Hypothalamus (tissue), 51 donors: ENCODE data around the gene COL27A1.
"Not testable (repeated sequence)": the region's sequence is repeated elsewhere in the genome, so short reads cannot be mapped to it uniquely, and the experiment has no call there.

Experiments
- DNase-seq, 51 donors: peaks; one replicate each; lab custom pipeline; 2025; lab: John Stamatoyannopoulos, UW

COL27A1 gene

GRCh38 chr9:114327749-114328148 is 172.4 kb downstream of the COL27A1 start:
- peak in 1 of 51 donors; percentile 32 for DNase-seq

GRCh38 chr9:114328357-114328820 is 173.1 kb downstream of the COL27A1 start:
- DNase-seq: not testable (repeated sequence)

- DNase-seq: not testable (repeated sequence)
These were observed 173.7 kb downstream of the COL27A1 start for GRCh38 chr9:114328937-114329624.

- DNase-seq: not testable (repeated sequence)
These were observed 174.3 kb downstream of the COL27A1 start, which contains the start of gene ORM2 for GRCh38 chr9:114329625-114330022. Gene ORM2 (plus strand): TSS chr9:114329869. CDS start chr9:114329905, 36 bp downstream.

- no peak for DNase-seq
These were observed 175.3 kb downstream of the COL27A1 start for GRCh38 chr9:114330636-114331035.

GRCh38 chr9:114331229-114332195 is 176.2 kb downstream of the COL27A1 start:
- not testable (repeated sequence) for DNase-seq

GRCh38 chr9:114332474-114333040 is 177.2 kb downstream of the COL27A1 start:
- not testable (repeated sequence) for DNase-seq

- DNase-seq: not testable (repeated sequence)
These were observed 178.4 kb downstream of the COL27A1 start for GRCh38 chr9:114333718-114334117.

- no peak for DNase-seq
These were observed 179.2 kb downstream of the COL27A1 start for GRCh38 chr9:114334490-114334889.

GRCh38 chr9:114335745-114336144 is 180.4 kb downstream of the COL27A1 start:
- no peak for DNase-seq

- DNase-seq: no peak
These were observed 180.8 kb downstream of the COL27A1 start for GRCh38 chr9:114336157-114336556.

GRCh38 chr9:114336699-114337395 is 181.5 kb downstream of the COL27A1 start:
- DNase-seq: no peak

GRCh38 chr9:114338187-114338586 is 182.8 kb downstream of the COL27A1 start:
- DNase-seq: no peak

GRCh38 chr9:114339130-114339908 is 184.0 kb downstream of the COL27A1 start:
- peak in 24 of 51 donors; percentile 5 to 60 (median 22) for DNase-seq

GRCh38 chr9:114341152-114341830 is 186.0 kb downstream of the COL27A1 start:
- DNase-seq: no peak

GRCh38 chr9:114341991-114342390 is 186.7 kb downstream of the COL27A1 start:
- DNase-seq: no peak

- DNase-seq: no peak
These were observed 187.6 kb downstream of the COL27A1 start for GRCh38 chr9:114342755-114343440.

GRCh38 chr9:114343471-114344187 is 188.3 kb downstream of the COL27A1 start:
- DNase-seq: no peak
